T-helper 22 cell (primary cell): ENCODE results near the gene L2HGDH.

Experiments used
- DNase-seq: peaks from one replicate; pipeline ENCODE4 v3.0.0-alpha.2; 2020; ENCODE audit warnings: low read depth

L2HGDH gene

GRCh38 chr14:50288146-50288545 lies 23.9 kb downstream of the L2HGDH start:
- no peak for DNase-seq

DNA sequence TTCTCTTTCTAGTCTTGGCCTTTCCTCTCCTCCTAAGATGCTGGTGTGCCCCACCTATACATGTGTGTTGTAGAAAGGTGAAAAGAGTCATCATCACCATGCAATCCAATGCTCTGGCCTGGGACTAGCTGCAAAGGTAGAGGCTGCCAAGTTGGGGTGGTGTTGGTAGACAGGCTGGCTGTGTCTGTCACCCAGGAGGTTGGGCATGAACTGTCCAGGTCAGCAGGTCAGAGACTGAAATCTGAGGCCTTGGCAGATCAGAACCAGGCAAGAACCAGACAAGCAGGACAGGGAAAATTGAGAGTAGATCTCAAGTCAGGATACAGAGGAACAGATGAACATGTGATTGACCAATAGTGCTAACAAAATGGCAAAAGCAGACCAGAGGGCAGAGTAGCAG lies 26.2 kb downstream of the L2HGDH start:
- DNase-seq = no peak

DNA sequence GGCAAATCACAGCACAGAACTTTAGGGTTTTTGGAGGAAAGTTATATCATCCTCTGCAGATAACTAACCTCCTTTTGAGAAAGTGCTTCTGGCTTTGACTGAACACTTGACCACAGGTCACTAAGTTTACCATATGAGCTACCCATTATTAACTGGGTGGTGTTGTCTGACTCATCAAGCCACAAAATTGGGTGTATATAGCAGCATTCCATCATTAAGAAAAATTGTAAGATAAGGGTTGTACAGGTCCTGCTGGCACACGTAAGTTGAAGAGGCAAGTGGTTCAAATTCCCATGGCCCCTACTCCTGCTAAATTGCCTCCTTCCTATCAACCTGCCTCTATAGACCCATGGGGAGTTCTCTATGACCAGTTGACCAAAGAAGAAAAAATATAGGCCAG lies 39.5 kb downstream of the L2HGDH start:
- no peak for DNase-seq

- no peak for DNase-seq
Measured at GRCh38 chr14:50270932-50271331, 41.1 kb downstream of the L2HGDH start.

GRCh38 chr14:50265029-50265428 lies 47.0 kb downstream of the L2HGDH start:
- no peak for DNase-seq

GRCh38 chr14:50263321-50263720 lies 48.7 kb downstream of the L2HGDH start:
- DNase-seq = no peak

DNA sequence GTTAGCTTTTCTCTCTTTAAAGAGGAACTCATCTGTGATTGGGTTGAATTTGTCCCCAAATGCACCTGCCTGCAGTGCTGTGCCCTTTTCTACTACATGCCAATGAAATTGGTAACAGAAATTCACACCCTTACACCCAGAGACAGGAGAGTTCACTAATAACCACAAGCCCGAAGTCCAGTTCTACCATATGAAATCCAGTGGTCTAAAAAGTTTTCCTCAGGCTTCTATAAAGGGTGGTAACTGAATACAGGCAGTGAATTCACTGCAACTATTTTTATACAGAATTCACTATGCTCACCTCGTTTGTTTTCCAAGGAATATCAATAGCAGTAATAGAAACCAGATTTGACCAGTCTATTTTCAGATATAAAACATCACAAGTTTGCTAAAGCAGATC lies 49.2 kb downstream of the L2HGDH start:
- DNase-seq = no peak

- DNase-seq = no peak
Measured at GRCh38 chr14:50260511-50260910, 51.5 kb downstream of the L2HGDH start.

- no peak for DNase-seq
Measured at GRCh38 chr14:50260072-50260471, 52.0 kb downstream of the L2HGDH start.

GRCh38 chr14:50257732-50258131 lies 54.3 kb downstream of the L2HGDH start:
- DNase-seq = no peak

- DNase-seq = no peak
Measured at GRCh38 chr14:50254248-50254647, 57.8 kb downstream of the L2HGDH start.

DNA sequence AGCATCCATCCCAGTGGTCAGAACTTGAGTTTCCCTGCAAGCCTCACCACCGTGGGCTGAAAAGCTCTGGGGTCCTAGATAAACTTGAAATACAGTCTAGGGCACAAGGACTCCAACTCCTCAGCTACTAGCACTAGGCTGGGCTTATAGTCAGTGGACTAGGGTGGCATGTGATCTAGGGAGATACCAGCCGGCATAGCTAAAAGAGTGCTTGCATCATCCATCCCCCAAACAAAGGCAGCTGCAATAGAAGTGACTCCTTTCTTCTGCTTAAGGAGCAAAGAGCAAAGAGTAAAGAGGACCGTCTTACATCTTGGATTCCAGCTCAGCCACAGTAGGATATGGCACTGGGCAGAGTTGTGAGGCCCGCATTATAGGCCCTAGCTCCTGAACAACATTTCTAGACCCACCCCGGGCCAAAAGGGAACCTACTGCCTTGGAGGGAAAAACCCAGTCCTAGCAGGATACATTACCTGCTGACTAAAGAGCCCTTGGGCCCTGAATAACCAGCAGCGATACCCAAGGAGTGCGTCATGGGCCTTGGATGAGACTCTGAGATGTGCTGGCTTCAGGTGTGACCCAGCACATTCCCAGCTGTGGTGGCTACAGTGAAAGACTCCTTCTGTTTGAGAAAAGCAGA lies 62.8 kb downstream of the L2HGDH start:
- no peak for DNase-seq

GRCh38 chr14:50247245-50247644 lies 64.8 kb downstream of the L2HGDH start:
- DNase-seq = no peak

DNA sequence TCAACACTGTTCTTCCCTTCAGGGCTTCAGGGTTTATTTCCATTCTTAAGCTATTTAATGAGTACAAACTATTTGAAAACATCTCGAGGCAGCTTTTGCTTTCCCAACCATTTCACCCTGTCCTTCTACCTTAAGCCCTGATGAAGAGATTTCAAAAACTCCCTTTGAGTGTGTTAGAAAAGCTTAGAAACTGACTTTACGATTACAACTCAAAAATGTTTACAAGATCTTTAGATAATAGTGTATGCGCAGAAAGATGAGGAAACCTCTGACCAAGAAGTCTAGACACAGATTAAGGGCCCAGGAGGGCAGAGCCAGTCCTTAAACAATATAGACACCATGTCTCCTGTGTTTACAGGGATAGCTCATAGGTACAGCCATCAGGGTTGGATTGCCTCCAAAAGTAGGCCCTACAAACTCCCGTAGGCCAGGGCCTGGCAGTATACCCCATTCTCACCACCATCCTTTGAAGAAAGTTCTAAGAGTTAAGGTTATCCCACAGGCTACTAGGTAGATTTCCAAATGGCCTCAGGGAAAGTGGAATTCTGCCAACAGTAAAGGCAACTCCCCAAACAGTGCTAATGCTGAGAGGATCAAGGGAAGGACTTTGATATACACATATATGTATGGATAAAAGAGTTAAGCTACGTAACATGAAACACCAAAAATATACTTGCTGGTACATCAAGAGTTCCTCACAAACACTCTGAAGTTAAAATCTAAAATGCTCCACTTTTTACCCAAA lies 69.3 kb downstream of the L2HGDH start:
- DNase-seq = no peak

DNA sequence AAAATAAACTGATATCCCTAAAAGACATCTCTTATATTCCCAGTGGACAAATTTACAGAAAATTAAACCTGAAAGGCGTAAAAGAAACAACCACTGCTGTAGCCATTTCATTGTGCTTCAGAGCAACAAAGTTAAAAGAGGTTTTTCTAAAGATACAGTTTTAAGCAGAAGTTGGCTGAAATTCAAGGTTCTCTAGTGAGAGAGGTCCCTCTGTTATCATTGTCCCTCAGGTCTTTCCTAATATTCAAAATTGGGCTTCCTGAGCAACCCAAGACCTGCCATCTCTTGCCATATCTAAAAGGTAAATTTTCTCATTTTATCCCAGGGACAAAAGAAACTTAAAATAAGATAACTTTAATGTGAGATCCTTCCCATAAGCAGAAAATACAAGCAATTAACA lies 69.9 kb downstream of the L2HGDH start:
- DNase-seq = no peak

- DNase-seq = no peak
Measured at GRCh38 chr14:50237427-50237826, 74.6 kb downstream of the L2HGDH start.

- no peak for DNase-seq
Measured at GRCh38 chr14:50233951-50234250, 78.1 kb downstream of the L2HGDH start.

GRCh38 chr14:50233166-50233950 lies 78.7 kb downstream of the L2HGDH start:
- DNase-seq = peak; percentile 11

DNA sequence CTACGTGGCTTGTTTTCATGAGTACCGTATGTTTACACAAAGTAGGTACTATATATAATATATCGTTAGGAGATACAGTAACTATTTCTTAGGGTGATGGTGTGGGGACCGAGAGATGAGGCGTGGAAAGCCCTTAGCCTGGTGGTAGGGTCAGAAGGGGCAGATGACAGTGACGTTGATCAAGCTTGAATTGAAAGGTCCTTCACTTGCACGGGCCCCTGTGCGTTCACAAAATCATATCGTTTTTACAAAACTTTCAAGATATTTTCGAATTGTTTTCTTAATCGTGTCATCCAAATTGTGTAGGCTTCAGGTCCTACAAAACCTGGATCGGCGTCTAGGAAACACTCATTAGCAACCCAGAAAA lies 79.8 kb downstream of the L2HGDH start:
- no peak for DNase-seq

DNA sequence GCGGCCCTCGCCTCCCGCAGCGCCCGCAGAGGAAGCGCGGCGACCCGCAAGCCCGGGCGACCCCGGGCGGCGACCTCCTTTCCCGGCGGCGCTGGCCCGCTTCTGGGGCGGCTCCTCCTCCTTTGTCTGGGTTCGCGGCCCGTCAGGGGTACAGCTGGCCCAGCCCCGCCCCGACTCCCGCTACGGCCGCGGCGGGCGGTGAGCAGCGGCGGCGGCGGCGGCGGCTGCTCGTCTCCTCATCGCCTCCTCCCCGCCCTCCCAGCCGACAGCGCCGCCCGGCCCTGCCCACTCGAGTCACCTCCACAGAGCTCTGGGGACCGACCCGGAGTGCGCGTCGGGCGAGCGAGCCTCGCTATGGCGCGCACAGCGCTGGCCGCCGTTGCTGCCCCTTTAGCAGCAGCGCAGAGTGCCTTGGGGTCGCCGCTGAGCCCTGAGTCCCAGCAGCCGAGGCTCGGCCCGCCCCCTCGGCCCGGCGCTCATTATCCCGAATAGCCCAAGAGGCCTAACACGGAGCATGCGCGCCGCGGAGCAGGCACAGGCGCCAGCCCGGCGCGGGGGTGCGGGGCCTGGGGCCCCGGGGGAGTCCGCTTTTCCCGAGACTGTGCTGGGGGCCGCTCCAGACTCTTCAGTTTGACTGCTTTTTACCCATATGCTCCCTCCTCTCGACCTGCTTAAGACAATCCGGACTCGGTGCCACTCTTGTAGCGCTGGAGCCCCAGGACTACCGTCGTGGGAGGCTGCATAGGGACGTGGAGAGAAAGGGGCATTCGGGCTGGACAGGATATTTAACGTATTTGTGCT lies 80.4 kb downstream of the L2HGDH start, which contains the start of gene SOS2:
SOS2 (minus strand) TSS at position 104 of the 801 bp plus-strand sequence. CDS start 295 bp downstream, outside the sequence.
- DNase-seq = peak; percentile 75

DNA sequence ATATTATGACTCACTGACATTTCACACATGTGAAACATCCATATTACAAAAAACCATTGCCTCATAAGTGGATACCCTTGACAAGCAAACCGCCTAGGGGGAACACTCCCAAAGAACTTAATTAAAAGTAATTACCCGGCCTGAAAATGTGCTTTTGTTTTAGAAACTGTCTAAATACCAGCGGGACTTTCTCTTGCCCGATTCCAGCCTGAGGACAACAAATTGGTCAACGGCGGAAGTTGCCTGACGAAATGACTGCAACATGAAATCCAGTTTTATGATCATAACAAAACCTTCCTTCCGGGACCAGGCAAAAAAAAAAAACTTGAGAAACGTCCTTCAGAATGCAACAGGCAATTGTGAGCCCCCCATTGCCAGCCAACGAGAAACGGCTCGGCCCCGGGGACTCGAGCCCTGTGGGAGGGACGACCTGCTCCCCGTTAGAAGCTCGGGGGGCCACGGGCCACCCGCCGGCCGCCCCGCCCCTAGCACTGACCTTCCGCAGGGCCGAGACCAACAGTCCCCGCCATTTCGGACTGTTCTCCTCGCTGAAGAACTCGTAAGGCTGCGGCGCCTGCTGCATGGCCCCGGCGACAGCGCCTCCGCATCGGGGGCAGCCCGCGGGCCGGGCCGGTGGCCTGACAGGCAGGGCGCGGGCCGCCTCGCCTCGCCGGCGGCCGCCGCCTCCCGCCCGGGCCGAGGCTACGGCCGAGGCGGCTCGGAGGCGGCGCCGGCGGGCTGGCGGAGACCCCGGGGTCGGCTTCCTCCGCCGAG lies 81.1 kb downstream of the L2HGDH start:
- DNase-seq = no peak

- no peak for DNase-seq
Measured at GRCh38 chr14:50230401-50230700, 81.7 kb downstream of the L2HGDH start.
